SW 1271 (cell line): ENCODE measurements around the gene STBD1.
"Not testable (repeated sequence)": the region's sequence is repeated elsewhere in the genome, so short reads cannot be mapped to it uniquely, and the experiment has no call there.

Experiments
- DNase-seq, 2 experiments: peaks; one replicate each; lab custom pipeline; 2025; lab: John Stamatoyannopoulos, UW

Gene STBD1

GRCh38 chr4:76305971-76306881 is at the start of gene STBD1:
Gene STBD1, plus strand, starts transcription at chr4:76306733. Its CDS starts 37 bp downstream, at chr4:76306770.
- DNase-seq: peak; percentile 5 to 59

- DNase-seq: no peak
Observed at GRCh38 chr4:76256968-76257367, 49.6 kb upstream of the STBD1 start.

DNA sequence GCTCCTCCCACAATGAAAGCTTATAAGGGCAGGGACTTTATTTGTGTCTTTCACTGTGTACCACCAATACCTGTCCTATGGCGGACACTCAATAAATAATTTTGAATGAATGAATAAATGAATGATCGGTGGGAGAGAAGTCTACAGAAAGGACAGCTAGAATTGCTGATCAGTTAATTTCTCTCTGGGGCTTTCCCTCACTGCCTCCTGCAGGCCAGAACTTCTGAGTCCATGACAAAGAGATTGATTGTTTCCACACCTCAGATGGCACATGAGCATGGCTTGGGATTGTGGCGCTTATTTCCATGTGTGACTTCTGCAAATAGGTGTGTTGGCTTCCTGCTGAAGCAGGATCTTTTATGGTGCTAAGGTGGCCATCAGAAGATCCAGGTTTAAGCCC is 48.7 kb upstream of the STBD1 start:
- DNase-seq: no peak

DNA sequence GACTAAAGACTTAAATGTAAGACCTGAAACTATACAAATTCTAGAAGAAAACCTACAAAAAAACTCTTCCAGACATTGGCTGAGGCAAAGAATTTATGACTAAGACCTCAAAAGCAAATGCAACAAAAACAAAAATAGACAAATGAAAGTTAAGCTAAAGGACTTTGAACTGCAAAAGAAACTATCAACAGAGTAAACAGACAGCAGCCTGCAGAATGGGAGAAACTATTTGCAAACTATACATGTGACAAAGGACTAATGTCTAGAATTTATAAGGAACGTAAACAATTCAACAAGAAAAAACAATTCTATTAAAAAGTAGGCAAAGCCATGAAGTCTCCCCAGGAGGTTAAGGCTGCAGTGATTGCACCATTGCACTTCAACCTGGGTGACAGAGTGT is 46.0 kb upstream of the STBD1 start:
- no peak for DNase-seq

GRCh38 chr4:76265631-76266218 is 40.8 kb upstream of the STBD1 start:
- DNase-seq: no peak

GRCh38 chr4:76266627-76267026 is 39.9 kb upstream of the STBD1 start:
- no peak for DNase-seq

DNA sequence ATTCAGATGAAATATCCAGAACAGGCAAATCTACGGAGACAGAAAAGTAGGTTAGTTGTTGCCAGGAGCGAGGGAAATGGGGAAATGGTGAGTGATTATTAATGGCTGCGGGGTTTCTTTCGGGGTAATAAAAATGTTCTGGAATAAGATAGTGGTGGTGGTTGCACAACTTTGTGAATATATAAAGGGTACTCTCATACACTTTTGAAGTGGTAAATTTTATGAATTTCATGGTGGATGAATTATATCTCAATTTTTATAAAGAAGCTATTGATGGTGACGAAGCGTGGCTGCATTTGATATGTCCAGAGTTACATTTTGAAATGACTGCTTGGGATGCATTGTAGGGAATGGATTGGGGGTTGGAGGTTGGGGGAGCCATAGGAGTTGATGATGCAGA is 38.7 kb upstream of the STBD1 start:
- DNase-seq: no peak

DNA sequence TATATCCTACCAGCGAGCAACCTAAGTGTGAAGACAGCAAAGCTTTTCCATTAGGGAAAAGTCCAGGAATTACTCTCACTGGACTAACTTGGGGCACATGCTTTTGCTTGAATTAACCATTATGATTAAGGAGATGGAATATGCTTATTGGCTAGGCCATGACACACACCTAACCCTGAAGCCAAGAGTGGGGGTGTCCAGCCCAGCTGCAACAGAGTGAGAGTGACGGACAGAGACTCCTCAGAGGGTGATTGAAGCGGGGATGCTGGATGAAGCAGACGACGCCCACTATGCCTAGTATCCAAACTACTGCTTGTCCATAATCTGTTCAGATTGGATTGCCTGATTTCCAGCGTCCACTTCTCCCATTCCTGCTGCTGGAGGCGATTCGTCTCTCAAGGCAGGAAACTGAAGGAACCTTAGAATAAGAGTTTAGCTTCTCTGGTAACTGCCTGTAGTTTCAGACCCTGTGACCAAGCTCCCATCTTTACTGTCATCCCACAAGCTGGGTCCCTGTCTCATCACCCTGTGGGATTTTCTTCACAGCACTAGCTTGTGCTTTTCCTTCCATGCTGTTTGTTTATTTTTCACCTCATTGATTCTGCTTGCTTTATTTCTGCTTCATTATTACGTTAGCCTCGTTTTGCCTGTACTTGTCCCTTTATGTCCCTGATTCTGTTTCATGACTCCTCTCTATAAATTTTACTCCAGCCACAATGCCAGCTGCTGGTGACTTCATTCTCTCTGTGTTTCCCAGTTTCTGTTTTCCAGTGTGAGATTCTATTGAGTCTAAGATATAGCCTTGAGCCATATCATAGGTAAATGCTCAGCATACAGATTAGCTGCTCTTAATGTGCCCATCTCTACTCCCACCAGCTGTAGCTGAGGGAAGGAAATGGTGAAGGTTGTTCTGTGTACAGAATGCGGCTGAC is 36.0 kb upstream of the STBD1 start:
- DNase-seq: no peak

DNA sequence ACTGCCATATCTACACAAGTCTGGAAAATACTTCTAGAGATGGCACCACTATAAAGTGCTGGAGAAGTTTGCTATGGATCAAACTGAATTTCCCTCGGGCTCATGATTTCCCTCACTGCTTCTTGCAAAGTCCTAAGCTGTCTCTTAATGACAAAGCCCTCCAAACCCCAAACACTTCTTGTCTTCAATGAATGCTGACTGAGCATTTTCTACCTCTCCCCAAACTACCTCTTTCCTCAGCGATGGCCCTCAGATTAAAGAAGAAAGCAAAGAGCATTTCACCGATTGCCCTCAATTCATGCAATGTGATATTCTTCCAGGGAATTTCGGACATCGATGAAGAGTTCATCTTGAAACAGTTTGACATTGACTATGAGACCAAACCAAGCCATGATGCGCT is 35.3 kb upstream of the STBD1 start:
- no peak for DNase-seq

DNA sequence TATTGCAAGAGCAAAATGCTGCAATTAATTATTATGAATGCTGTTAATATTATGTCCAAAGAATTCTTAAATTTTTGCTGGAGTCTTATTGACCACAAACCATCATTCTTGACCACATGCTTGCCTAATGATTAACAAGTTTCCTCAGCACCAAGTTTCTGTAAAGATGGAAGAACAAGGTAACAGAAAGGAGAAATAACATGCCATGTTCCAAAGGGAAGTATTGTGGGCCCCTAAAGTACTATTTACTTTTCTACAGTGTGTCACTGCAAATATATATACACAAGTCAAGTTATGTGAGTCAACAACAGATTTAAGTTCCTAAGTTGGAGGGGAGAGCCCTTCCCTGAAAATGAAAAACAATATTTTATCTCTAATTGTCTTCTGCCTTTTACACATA is 34.5 kb upstream of the STBD1 start:
- DNase-seq: no peak

DNA sequence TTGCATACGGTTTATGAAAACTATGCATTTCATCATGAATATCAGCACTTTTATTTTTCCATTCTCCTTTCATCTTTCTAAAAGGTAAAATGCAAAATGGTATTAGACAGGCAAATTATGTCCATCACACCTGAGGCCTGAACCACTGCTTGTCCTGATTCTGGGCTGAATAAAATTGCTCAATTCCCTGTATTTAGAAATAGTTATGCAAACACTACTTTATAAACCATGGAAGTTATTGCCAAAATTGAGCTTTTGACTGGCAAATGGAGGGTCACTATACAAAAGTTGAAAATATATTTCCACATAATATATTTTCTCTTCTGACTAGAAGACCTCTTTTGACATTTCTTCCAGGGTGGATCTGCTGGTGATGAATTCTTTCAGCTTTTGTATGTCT is 34.0 kb upstream of the STBD1 start:
- DNase-seq: no peak

DNA sequence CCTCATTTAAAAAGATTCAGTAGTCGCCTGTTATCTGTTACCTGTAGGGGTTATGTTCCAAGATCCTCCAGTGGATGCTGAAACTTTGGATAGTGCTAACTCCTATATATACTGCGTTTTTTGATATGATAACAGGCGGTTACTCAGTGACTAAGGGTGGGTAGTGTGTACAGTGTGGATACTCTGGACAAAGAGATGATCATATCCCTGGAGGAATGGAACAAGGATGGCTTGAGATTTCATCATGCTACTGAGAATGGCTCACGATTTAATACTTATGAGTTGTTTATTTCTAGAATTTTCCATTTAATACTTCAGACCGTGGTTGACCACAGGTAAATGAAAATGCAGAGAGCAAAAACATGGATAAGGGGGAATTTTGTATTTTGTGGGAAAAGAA is 33.5 kb upstream of the STBD1 start:
- DNase-seq: no peak

DNA sequence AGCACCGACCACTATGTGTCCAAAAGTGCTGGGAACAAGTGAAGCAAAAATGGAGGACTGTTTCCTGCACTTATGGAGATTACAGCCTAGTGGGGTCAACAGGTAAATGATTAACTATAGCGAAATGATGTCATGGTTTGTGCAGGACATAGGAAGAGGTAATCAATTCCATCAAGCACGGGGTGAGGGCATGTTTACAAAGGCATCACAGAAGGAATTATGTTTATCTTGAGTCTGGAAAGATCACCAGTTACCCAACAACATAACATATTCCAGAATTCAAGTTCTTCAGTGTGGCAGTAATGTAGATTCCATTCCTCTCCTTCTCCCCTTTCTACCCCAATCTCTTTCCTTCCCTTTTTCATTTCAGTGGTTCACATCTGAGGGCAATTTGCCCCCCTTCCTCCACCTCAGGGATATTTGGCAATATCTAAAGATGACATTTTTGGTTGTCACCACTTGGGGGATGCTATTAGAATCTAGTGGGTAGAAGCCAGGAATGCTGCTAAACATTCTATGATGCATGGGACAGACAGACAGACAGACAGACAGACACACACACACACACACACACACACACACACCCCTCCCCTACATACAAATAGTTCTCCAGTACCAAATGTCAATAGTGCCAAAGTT is 30.9 kb upstream of the STBD1 start:
- DNase-seq: no peak

GRCh38 chr4:76276813-76277212 is 29.7 kb upstream of the STBD1 start:
- DNase-seq: no peak

GRCh38 chr4:76277667-76278066 is 28.9 kb upstream of the STBD1 start:
- no peak for DNase-seq

GRCh38 chr4:76278583-76278982 is 27.9 kb upstream of the STBD1 start:
- no peak for DNase-seq

GRCh38 chr4:76279462-76279861 is 27.1 kb upstream of the STBD1 start:
- no peak for DNase-seq

DNA sequence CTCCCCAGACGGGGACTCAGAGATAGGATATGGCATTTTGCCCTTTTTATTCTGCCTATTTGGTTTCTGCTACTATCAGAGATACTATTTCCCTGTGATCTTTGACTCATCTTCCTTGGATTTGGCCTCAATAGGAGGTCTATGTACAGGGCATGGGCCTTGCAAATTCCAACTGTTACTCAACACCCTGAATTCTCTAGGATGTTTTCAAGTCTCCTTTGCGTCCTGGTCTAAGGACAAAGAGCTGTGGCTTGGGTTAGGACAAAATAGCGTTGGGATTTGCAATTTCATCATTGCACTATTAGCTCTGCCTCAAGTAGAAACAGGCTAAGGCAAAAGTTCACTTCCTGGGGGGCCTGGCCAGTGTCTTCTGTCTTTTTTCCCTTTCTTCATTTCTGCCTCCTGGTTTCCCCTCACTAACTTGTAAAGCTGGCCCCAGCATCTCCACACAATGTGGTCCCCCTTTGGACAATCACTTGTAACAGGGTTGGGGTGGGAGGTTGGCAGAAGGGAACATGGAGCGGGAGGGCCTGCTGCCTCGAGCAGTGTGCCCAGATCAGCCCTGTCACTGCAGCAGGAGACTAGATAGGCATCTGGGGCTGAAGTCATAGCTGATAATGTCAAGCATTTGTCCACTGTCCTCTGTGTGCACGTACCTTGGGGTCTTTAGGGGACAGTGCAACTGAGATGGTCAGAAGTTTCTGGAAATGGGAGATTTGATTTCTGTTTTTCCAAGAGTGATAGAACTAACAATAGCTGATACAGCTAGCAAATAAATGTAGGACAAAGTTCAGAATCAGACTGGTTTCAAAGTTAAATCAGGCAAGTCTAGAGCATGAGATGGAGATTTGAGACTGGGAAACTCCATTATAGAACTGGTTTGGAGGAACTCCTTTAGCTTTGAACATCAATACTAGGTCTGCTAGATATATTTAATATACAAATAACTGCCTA is 25.8 kb upstream of the STBD1 start:
- DNase-seq: no peak

- DNase-seq: not testable (repeated sequence)
Observed at GRCh38 chr4:76281594-76281993, 24.9 kb upstream of the STBD1 start.

DNA sequence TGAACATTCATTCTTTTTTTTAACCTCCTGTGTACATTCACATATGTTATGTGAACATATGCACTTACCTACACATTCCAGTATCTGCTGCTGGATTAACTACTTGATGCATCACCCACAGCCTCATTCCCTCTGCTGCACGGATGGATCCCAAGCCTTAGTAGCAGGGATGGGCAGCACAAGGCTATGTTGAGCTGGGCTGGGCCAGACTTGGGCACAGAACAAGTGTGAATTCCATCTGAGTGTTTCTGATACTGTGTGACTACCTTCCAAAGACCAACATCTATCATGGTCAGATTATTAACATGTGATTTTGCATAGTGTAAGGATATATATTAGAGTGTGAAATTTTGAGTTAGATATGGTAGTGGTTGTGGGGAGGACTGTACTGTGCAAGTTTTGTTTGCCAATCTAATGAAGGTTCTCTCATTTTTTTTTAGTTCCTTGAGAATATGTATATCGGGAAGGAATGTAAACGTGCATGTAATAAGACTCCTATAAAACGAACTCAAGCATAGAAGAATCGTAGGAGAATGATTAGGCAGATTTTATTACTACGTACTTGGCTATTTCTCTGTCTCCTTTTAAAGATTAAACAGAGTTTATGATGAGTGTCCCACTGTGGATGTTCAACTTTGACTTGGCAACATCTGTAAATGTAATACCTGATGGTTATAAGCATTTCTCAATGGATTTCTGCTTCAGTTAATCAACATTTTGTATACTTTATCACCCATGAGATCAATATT is 23.4 kb upstream of the STBD1 start:
- no peak for DNase-seq
